Endothelial cell of umbilical vein (primary cell): ENCODE data around the gene CCDC144A.

Source experiments
- CTCF ChIP-seq, 2 donors: IDR thresholded peaks; 1 replicate in 1 of 2; 2 replicates in 1 of 2; pipeline ENCODE4 v1.5.1; 2011; ENCODE audit warnings: low read length in 2 of 2, mild to moderate bottlenecking in 2 of 2, moderate library complexity in 2 of 2, control low read depth in 1 of 2, inconsistent platforms in 1 of 2, low read depth in 1 of 2; ENCODE audit not compliant: insufficient read depth in 1 of 2; ENCODE audit errors: extremely low read depth in 1 of 2
- EZH2 ChIP-seq: IDR thresholded peaks from 2 replicates; pipeline ENCODE4 v1.6.1; 2012; ENCODE audit warnings: borderline replicate concordance, low read depth, mild to moderate bottlenecking, moderate library complexity, low read length, inconsistent platforms; ENCODE audit not compliant: severe bottlenecking
- FOS ChIP-seq: IDR thresholded peaks from 2 replicates; pipeline ENCODE4 v1.6.1; 2011; ENCODE audit warnings: mild to moderate bottlenecking, low read length, moderate library complexity, borderline replicate concordance; ENCODE audit not compliant: insufficient read depth
- POLR2A ChIP-seq: IDR thresholded peaks from 2 replicates; pipeline ENCODE4 v1.6.1; 2012; ENCODE audit warnings: low read depth, mild to moderate bottlenecking, control low read depth, low read length
- POLR2AphosphoS5 ChIP-seq: IDR thresholded peaks from 2 replicates; pipeline ENCODE4 v1.6.1; 2012; ENCODE audit warnings: low read depth, mild to moderate bottlenecking, control low read depth, low read length, moderate library complexity; ENCODE audit not compliant: insufficient read depth

DNA sequence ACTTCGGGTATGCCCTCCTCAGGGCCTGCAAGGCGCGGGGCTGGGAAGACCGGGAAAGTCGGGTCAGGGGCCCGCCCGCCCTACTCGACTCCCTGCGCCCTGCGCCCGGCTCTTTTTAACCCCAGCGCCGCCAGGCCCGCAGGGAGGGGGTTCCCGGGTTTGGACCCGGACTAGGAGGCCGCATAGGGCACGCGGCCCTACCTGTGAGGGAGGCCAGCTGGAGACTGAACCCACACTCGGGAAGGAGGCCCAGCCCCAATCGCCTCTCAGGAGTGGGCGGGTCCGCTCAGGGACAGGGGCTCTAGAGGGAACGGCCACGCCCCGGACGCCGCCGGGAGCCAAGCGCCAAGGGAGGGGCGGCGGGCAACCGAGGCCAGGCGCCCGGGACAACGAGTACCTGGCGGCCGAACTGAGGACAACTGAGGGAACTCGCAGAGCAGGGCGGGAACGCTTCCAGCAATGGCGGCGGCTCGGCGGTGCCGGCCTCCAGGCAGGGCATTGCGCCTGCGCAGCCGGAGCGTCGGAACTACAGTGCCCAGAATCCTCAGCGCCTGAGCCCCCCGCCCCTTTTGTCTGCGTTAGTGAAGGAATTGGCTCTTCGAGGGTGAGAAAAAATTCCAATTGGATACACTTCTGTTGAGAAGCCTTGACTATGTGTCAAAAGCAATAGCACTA, 36.5 kb upstream of the CCDC144A start, which contains the start of gene ZNF624:
- TF ChIP-seq POLR2AphosphoS5 (peak; percentile 68), EZH2 (no peak), CTCF (IDR thresholded peaks at IDR 0.05; ENCODE audit: extremely low read depth in 1 of 2, insufficient read depth in 1 of 2, low read depth in 1 of 2, low read length in 2 of 2) (no peak), POLR2A (no peak), FOS (no peak)
